ENCODE measurements around the gene OPCML.

- TF ChIP-seq CTCF (IDR thresholded peaks at IDR 0.05; ENCODE audit: low read depth, low read length, missing input control) = no peak
- TF ChIP-seq RAD21 (IDR thresholded peaks at IDR 0.05) = no peak
- TF ChIP-seq ZBTB33 (IDR thresholded peaks at IDR 0.05) = no peak
- no peak for TF ChIP-seq MAX (IDR thresholded peaks at IDR 0.05)
- TF ChIP-seq YY1 (IDR thresholded peaks at IDR 0.05) = no peak
Measured at GRCh38 chr11:132556316-132556715, 976.0 kb downstream of the OPCML start.
